ENCODE results near the gene RALA.
"Not testable (repeated sequence)": the region's sequence is repeated elsewhere in the genome, so short reads cannot be mapped to it uniquely, and the experiment has no call there.

Gene RALA

DNA sequence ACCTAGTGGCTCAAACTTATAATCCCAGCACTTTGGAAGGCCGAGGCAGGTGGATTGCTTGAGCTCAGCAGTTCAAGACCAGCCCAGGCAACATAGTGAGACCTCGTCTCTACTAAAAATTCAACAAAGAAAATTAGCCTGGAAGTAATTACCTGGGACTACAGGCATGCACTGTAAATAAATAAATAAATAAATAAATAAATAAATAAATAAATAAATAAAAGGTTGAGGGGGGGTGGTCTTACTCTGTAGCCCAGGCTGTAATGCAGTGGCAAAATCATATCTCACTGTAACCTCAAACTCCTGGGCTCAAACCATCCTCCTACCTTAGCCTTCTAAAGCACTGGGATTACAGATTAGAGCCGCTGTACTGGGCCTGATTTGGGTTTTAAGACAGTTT, 50.5 kb downstream of the RALA start:
- Histone ChIP-seq H3K27me3 (ENCODE audit: insufficient read depth, low read length) (no peaks in the 10 kb centered on the region), H3K27ac (ENCODE audit: low read length) (no peak overlapping the region), H3K9ac (ENCODE audit: low read depth, low read length) (no peak overlapping the region), H3K4me3 (ENCODE audit: low read length) (no peak overlapping the region), H3K9me3 (ENCODE audit: insufficient read depth, low read depth, low read length) (peaks cover 5% of the 10 kb centered on the region), H3K36me3 (ENCODE audit: insufficient read depth, low read depth, low read length) (no peaks in the 10 kb centered on the region; the same call in 1 of the 2 replicates), H3K4me1 (ENCODE audit: insufficient read depth, low read length) (no peaks in the 10 kb centered on the region)

DNA sequence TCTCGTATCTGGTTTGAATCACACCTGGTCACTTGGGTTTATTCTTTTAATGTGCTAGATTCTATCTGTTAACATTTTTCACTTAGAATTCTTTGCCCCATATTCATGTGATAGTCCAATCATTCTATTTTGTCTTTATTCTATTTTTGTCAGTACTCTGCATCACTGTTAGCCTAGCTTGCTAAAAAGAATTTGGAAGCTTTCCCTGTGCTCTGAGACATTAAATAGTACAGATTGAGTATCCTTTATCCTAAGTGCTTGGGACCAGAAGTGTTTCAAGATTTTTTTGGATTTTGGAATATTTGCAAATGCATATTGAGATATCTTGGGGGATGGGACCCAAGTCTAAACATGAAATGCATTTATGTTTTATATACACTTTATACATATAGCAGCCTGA, 51.0 kb downstream of the RALA start:
- peaks cover 5% of the 10 kb centered on the region for H3K9me3 ChIP-seq (ENCODE audit: insufficient read depth, low read depth, low read length)
- no peak overlapping the region for H3K9ac ChIP-seq (ENCODE audit: low read depth, low read length)
- no peak overlapping the region for H3K4me3 ChIP-seq (ENCODE audit: low read length)
- H3K4me1 ChIP-seq (ENCODE audit: insufficient read depth, low read length), result no peaks in the 10 kb centered on the region
- no peaks in the 10 kb centered on the region for H3K27me3 ChIP-seq (ENCODE audit: insufficient read depth, low read length)
- H3K36me3 ChIP-seq (ENCODE audit: insufficient read depth, low read depth, low read length), result no peaks in the 10 kb centered on the region; the same call in 1 of the 2 replicates
- no peak overlapping the region for H3K27ac ChIP-seq (ENCODE audit: low read length)

DNA sequence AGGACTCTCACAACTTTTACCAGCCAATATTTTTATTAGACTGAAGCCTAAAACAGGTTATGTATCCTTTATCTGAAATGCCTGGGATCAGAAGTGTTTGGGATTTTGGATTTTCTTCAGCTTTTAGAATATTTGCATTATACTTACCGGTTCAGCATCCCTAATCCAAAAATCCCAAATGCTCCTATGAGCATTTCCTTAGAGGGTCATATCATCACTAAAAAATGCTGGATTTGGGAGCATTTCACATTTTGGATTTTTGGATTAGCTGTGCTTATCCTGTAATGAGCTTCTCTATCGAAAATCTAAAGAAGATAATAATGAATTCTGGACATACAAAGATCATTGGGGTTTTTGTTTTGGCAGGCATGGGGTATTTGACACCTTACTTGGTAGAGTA, 53.0 kb downstream of the RALA start:
- Histone ChIP-seq H3K36me3 (ENCODE audit: insufficient read depth, low read depth, low read length) (no peaks in the 10 kb centered on the region; the same call in 1 of the 2 replicates), H3K27ac (ENCODE audit: low read length) (no peak overlapping the region), H3K9me3 (ENCODE audit: insufficient read depth, low read depth, low read length) (peaks cover 5% of the 10 kb centered on the region), H3K4me1 (ENCODE audit: insufficient read depth, low read length) (peaks cover 8% of the 10 kb centered on the region), H3K9ac (ENCODE audit: low read depth, low read length) (no peak overlapping the region), H3K27me3 (ENCODE audit: insufficient read depth, low read length) (no peaks in the 10 kb centered on the region), H3K4me3 (ENCODE audit: low read length) (no peak overlapping the region)

DNA sequence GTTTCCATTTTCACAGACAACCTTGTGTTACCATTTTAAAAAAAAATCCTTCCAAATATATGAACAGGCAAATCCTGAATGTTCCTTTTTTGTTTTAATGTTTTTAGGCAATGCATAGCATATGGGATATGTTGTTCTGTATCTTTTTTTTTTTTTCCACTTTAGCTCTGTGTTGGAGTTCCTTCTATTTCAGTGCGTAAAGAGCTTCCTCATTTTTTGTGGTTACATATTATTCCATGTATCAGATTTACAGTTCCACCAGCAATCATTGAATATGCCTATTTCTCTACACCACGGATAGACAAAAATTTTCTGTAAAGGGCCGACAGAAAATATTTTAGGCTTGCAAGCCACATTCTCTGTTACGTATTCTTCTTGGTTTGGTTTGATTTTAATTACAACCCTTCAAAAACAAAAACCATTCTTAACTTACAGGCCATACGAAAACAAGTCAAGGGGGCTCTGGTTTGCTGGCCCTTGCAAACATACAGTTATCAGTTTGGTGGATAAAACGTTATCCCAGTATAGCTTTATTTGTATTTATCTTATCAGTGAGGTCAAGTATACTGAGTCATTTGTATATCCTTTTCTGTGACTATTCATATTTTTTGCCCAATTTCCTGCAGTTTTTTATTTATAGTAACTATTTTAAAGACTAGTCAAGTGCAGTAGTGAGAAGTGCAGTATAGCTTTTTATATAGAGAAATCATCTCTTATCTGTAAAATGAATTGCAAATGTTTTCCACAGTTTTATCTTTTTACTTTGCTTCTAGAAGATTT, 55.7 kb downstream of the RALA start:
- H3K9ac ChIP-seq (ENCODE audit: low read depth, low read length), result no peak overlapping the region
- H3K9me3 ChIP-seq (ENCODE audit: insufficient read depth, low read depth, low read length), result peaks cover 5% of the 10 kb centered on the region
- H3K27ac ChIP-seq (ENCODE audit: low read length), result no peak overlapping the region
- no peak overlapping the region for H3K4me3 ChIP-seq (ENCODE audit: low read length)
- H3K27me3 ChIP-seq (ENCODE audit: insufficient read depth, low read length), result no peaks in the 10 kb centered on the region
- H3K36me3 ChIP-seq (ENCODE audit: insufficient read depth, low read depth, low read length), result no peaks in the 10 kb centered on the region; the same call in 1 of the 2 replicates
- H3K4me1 ChIP-seq (ENCODE audit: insufficient read depth, low read length), result peaks cover 16% of the 10 kb centered on the region

DNA sequence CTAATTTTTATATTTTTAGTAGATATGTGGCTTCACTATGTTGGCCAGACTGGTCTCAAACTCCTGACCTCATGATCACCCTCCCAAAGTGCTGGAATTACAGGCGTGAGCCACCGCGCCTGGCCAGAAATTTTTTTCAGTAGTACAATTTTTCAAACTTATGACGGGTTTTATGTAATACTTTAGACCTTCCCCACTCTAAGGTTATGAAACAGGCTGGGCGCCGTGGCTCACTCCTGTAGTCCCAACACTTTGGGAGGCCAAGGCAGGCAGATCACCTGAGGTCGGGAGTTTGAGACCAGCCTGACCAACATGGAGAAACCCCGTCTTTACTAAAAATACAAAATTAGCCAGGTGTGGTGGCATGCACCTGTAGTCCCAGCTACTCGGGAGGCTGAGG, 56.5 kb downstream of the RALA start:
- not testable (repeated sequence) for H3K4me3 ChIP-seq (ENCODE audit: low read length); H3K27ac ChIP-seq (ENCODE audit: low read length); H3K9ac ChIP-seq (ENCODE audit: low read depth, low read length); H3K36me3 ChIP-seq (ENCODE audit: insufficient read depth, low read depth, low read length); H3K9me3 ChIP-seq (ENCODE audit: insufficient read depth, low read depth, low read length); H3K27me3 ChIP-seq (ENCODE audit: insufficient read depth, low read length)
- H3K4me1 ChIP-seq (ENCODE audit: insufficient read depth, low read length), result peaks cover 16% of the 10 kb centered on the region

DNA sequence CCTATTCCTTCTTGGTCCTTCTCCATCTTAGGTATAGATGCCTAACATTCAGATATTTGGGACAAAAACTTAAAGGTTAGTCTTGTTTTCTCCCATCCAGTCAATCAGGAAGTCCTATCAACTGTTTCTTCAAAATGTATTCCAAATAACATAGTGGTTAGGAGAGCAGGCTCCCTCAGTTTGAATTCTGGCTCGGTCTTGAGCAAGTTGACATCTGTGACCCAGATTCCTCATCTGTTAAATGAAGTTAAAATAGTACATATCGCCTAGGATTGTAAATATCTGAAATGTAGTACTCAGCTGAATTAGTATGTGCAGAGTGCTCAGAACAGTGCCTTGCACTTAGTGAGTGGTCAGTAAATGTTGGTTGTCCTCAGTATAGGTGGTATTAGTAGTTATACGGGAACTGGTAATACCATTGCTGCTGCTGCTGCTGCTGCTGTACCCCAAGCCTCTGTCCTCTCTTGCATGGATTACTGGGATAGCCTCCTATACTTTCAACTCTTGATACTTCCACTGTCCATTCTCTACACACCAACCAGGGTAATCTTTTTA, 58.6 kb downstream of the RALA start:
- Histone ChIP-seq H3K9me3 (ENCODE audit: insufficient read depth, low read depth, low read length) (peaks cover 2% of the 10 kb centered on the region; the same call in 1 of the 2 replicates), H3K36me3 (ENCODE audit: insufficient read depth, low read depth, low read length) (peaks cover 4% of the 10 kb centered on the region), H3K27ac (ENCODE audit: low read length) (peak overlapping the region; percentile 16), H3K4me3 (ENCODE audit: low read length) (no peak overlapping the region), H3K27me3 (ENCODE audit: insufficient read depth, low read length) (no peaks in the 10 kb centered on the region), H3K9ac (ENCODE audit: low read depth, low read length) (no peak overlapping the region), H3K4me1 (ENCODE audit: insufficient read depth, low read length) (peaks cover 16% of the 10 kb centered on the region)

DNA sequence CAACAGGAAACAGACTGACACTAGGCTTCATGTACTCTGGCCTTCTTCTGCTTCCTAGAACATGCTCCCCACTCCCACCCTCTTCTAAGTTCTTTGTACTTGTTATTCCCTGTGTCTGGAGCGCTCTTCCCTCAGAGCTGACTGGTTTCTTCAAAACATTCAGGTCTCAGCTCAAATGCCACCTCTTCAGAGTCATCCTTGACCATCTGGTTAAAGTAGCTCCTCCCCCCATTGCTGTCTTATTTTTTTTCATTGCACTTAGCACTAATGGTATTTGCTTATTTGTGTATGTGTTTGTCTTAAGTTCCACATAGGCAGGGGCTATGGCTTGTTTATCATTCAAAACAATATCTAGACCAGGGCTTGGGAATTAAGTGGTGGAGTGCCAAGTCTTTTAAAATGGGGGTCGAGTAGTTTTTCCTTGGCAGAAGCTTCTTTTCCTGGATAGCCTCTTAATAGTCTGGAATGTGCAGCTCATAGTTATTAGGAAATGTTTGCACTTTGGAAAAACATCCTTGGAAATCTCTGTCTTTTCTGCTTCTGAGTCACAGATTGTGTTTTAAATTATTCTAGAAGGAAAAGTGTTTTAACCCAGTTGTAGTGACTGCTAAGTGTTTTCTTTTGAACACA, 60.0 kb downstream of the RALA start:
- Histone ChIP-seq H3K9ac (ENCODE audit: low read depth, low read length) (no peak overlapping the region), H3K4me3 (ENCODE audit: low read length) (no peak overlapping the region), H3K27ac (ENCODE audit: low read length) (no peak overlapping the region), H3K9me3 (ENCODE audit: insufficient read depth, low read depth, low read length) (no peaks in the 10 kb centered on the region), H3K27me3 (ENCODE audit: insufficient read depth, low read length) (no peaks in the 10 kb centered on the region), H3K36me3 (ENCODE audit: insufficient read depth, low read depth, low read length) (peaks cover 8% of the 10 kb centered on the region; the same call in 1 of the 2 replicates), H3K4me1 (ENCODE audit: insufficient read depth, low read length) (peaks cover 16% of the 10 kb centered on the region)

DNA sequence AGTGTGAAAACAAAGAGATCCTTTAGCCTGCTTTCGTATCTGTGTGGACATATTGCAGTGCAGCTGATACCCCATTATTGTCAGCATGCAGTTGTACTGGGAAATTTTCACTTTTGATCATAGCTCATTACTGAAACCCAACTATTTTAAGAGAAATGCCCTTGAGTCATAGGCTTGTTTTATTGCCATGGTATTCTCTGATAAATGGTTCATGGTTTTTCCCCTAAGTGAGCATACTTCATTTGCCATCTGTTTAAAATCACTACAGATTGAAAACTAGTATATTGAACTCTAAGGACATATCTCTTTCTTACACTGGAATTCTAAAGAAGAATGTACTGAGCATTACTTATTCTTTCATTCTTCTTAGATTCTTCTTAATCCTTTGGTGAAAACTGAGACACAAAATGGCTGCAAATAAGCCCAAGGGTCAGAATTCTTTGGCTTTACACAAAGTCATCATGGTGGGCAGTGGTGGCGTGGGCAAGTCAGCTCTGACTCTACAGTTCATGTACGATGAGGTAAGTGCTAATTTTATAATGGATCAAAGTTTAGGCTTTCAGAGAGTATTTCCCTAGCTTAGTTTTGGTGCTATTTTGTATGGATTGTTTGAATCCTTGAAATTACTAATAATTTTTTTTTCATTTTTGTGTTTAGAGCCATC, 63.0 kb downstream of the RALA start:
- no peak overlapping the region for H3K27ac ChIP-seq (ENCODE audit: low read length)

DNA sequence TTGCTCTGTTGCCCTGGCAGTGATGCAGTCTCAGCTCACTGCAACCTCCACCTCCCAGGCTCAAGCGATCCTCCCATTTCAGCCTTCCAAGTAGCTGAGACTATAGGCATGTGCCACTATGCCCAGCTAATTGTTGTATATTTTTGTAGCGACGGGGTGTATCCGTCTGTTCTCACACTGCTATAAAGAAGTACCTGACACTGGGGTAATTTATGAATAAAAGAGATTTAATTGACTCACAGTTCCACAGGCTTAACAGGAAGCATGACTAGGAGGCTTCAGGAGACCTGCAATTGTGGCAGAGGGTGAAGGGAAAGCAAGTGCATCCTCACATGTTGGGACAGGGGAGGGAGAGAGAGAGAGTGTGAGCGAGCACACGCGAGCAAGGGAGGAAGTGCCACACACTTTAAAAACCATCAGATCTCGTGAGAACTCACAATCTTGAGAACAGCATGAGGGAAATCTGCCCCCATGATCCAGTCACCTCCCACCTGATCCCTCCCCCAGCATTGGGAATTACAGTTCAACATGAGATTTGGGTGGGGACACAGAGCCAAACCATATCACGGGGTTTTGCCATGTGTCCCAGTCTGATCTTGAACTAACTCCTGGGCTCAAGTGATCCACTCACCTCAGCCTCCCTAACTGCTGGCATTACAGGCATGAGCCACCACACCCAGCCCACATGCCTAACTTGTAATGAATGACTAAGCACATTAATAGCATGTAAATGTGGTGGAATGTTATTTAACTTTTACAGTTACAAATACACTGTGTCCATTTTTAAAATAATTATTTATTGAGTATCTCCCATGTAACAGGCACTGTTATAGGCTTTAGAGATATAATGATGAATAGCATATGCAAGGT, 65.5 kb downstream of the RALA start:
- Histone ChIP-seq H3K4me1 (ENCODE audit: insufficient read depth, low read length) (no peaks in the 10 kb centered on the region), H3K27me3 (ENCODE audit: insufficient read depth, low read length) (no peaks in the 10 kb centered on the region), H3K4me3 (ENCODE audit: low read length) (no peak overlapping the region), H3K9me3 (ENCODE audit: insufficient read depth, low read depth, low read length) (no peaks in the 10 kb centered on the region), H3K27ac (ENCODE audit: low read length) (no peak overlapping the region), H3K36me3 (ENCODE audit: insufficient read depth, low read depth, low read length) (peaks cover 36% of the 10 kb centered on the region), H3K9ac (ENCODE audit: low read depth, low read length) (no peak overlapping the region)

More for the DNA sequence above, 63.0 kb downstream of the RALA start:
- Histone ChIP-seq H3K36me3 (ENCODE audit: insufficient read depth, low read depth, low read length) (peaks cover 22% of the 10 kb centered on the region), H3K9ac (ENCODE audit: low read depth, low read length) (no peak overlapping the region), H3K27me3 (ENCODE audit: insufficient read depth, low read length) (no peaks in the 10 kb centered on the region), H3K4me1 (ENCODE audit: insufficient read depth, low read length) (peaks cover 8% of the 10 kb centered on the region; the same call in 1 of the 2 replicates), H3K4me3 (ENCODE audit: low read length) (no peak overlapping the region), H3K9me3 (ENCODE audit: insufficient read depth, low read depth, low read length) (no peaks in the 10 kb centered on the region)

DNA sequence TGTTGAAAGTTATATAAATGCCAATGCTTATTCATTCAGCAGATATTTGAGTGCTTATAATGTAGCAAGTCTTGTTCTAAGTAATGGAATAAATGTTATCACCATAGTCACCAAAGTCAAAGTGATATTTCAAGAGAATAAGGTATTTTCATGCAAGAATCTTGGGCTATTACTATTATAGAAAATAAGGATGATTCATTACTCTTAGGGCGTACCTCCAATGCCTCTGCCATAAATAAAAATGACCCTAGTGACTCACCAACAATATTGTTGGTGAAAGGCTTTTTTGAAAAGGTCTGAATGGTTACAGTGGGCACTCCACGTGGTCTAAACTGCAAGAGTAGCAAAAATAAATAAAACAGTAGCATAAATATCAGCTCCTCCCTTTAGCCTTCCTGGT, 68.4 kb downstream of the RALA start:
- H3K9me3 ChIP-seq (ENCODE audit: insufficient read depth, low read depth, low read length), result no peaks in the 10 kb centered on the region
- H3K4me1 ChIP-seq (ENCODE audit: insufficient read depth, low read length), result no peaks in the 10 kb centered on the region
- H3K9ac ChIP-seq (ENCODE audit: low read depth, low read length), result no peak overlapping the region
- no peak overlapping the region for H3K27ac ChIP-seq (ENCODE audit: low read length)
- no peaks in the 10 kb centered on the region for H3K27me3 ChIP-seq (ENCODE audit: insufficient read depth, low read length)
- peaks cover 51% of the 10 kb centered on the region for H3K36me3 ChIP-seq (ENCODE audit: insufficient read depth, low read depth, low read length)
- no peak overlapping the region for H3K4me3 ChIP-seq (ENCODE audit: low read length)

DNA sequence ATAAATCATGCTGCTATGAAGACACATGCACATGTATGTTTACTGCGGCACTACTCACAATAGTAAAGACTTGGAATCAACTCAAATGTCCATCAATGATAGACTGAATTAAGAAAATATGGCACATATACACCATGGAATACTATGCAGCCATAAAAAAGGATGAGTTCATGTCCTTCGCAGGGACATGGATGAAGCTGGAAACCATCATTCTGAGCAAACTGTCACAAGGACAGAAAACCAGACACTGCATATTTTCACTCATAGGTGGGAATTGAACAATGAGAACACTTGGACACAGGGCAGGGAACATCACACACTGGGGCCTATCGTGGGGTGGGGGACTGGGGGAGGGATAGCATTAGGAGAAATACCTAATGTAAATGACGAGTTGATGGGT, 69.7 kb downstream of the RALA start:
- H3K4me1 ChIP-seq (ENCODE audit: insufficient read depth, low read length); H3K4me3 ChIP-seq (ENCODE audit: low read length); H3K9me3 ChIP-seq (ENCODE audit: insufficient read depth, low read depth, low read length); H3K27ac ChIP-seq (ENCODE audit: low read length); H3K9ac ChIP-seq (ENCODE audit: low read depth, low read length); H3K27me3 ChIP-seq (ENCODE audit: insufficient read depth, low read length): not testable (repeated sequence)
- H3K36me3 ChIP-seq (ENCODE audit: insufficient read depth, low read depth, low read length), result peaks cover 60% of the 10 kb centered on the region

Data from iPS-20b (cell line).